PC-9 (cell line): ENCODE measurements around the gene GPC5. TPM values are rescaled to one million over a fixed set of nuclear protein-coding genes. Genes with fewer than 3 reads are reported as not detected.
"Not testable (repeated sequence)": the region's sequence is repeated elsewhere in the genome, so short reads cannot be mapped to it uniquely, and the experiment has no call there.

Experiments used
- BruUV-seq: library from RNA; stranded (reverse); fragments of 400-500 nt; replicated peaks from 2 replicates; lab custom pipeline; 2021; lab: Mats Ljungman, UMichigan
- CTCF ChIA-PET: fragments of 300-600 bp; sonication (Branson Sonifier 250); formaldehyde crosslinking; loops from one replicate; lab custom pipeline; 2022; ENCODE audit warnings: antibody characterized with exemption; lab: Charles Lee
- POLR2A ChIA-PET: fragments of 300-600 bp; sonication (Branson Sonifier 250); formaldehyde crosslinking; loops from one replicate; lab custom pipeline; 2022; ENCODE audit warnings: antibody characterized with exemption; ENCODE audit not compliant: unreplicated experiment; lab: Charles Lee
- DNase-seq, 2 experiments: peaks; one replicate each; pipeline versions ENCODE4 v3.0.0 to v3.0.0-alpha.2; 2015 to 2022; ENCODE audit warnings: mixed read lengths in 1 of 2
- H2AFZ ChIP-seq: fragments of 200-600 bp; sonication (generic); 2 replicates; pipeline ENCODE4 v1.8.1; 2017; ENCODE audit warnings: antibody characterized with exemption
- H3F3A ChIP-seq: fragments of 200-600 bp; sonication (generic); 2 replicates; pipeline ENCODE4 v1.8.1; 2017; ENCODE audit warnings: antibody characterized with exemption, mild to moderate bottlenecking, low read depth; ENCODE audit not compliant: insufficient read depth
- H3K27ac ChIP-seq: fragments of 200-600 bp; sonication (generic); 2 replicates; pipeline ENCODE4 v1.6.1; 2016; ENCODE audit warnings: mixed run types
- H3K27me3 ChIP-seq: fragments of 200-600 bp; sonication (generic); 2 replicates; pipeline ENCODE4 v1.6.1; 2016; ENCODE audit warnings: low read depth, mixed run types; ENCODE audit not compliant: insufficient read depth
- H3K36me3 ChIP-seq: fragments of 200-600 bp; sonication (generic); 2 replicates; pipeline ENCODE4 v1.6.1; 2016; ENCODE audit warnings: low read depth, mixed run types
- H3K4me1 ChIP-seq: fragments of 200-600 bp; sonication (generic); replicated peaks from 2 replicates; pipeline ENCODE4 v1.6.1; 2016; ENCODE audit warnings: mixed run types; ENCODE audit not compliant: insufficient read depth
- H3K4me2 ChIP-seq: fragments of 200-600 bp; sonication (generic); 2 replicates; pipeline ENCODE4 v1.6.1; 2017; ENCODE audit warnings: mixed run types
- H3K4me3 ChIP-seq: fragments of 200-600 bp; sonication (generic); 2 replicates; pipeline ENCODE4 v1.6.1; 2016; ENCODE audit warnings: mixed run types
- H3K79me2 ChIP-seq: fragments of 200-600 bp; sonication (generic); 2 replicates; pipeline ENCODE4 v1.6.1; 2017; ENCODE audit warnings: low read depth, mixed run types
- H3K9me2 ChIP-seq: fragments of 200-600 bp; sonication (generic); 2 replicates; pipeline ENCODE4 v1.8.1; 2017; ENCODE audit warnings: mild to moderate bottlenecking; ENCODE audit not compliant: insufficient read depth
- H3K9me3 ChIP-seq: fragments of 200-600 bp; sonication (generic); 2 replicates; pipeline ENCODE4 v1.8.1; 2016; ENCODE audit warnings: low read depth; ENCODE audit not compliant: insufficient read depth
- H4K20me1 ChIP-seq: fragments of 200-600 bp; sonication (generic); 2 replicates; pipeline ENCODE4 v1.8.1; 2017; ENCODE audit not compliant: insufficient read depth
- CTCF ChIP-seq: fragments of 200-600 bp; sonication (generic); conservative IDR thresholded peaks from 2 replicates; pipeline ENCODE4 v1.6.1; 2017; ENCODE audit warnings: mixed run types, antibody characterized with exemption, mild to moderate bottlenecking, moderate library complexity
- EZH2 ChIP-seq: fragments of 200-600 bp; sonication (generic); IDR thresholded peaks from 2 replicates; pipeline ENCODE4 v1.8.0; 2017; ENCODE audit warnings: antibody characterized with exemption, low read depth
- intact Hi-C: fragments of 100-400 bp; cut with micrococcal nuclease; formaldehyde crosslinking; loops from one replicate; pipeline ENCODE4 v1.10.0; 2022; ENCODE audit not compliant: unreplicated experiment
- total RNA-seq: library from RNA; stranded (reverse); gene quantifications from 2 replicates; pipeline ENCODE4 v1.2.3, GENCODE V29; 2021

The GPC5 gene
- total RNA-seq, 1 experiment from 2014 or later = not detected

DNA sequence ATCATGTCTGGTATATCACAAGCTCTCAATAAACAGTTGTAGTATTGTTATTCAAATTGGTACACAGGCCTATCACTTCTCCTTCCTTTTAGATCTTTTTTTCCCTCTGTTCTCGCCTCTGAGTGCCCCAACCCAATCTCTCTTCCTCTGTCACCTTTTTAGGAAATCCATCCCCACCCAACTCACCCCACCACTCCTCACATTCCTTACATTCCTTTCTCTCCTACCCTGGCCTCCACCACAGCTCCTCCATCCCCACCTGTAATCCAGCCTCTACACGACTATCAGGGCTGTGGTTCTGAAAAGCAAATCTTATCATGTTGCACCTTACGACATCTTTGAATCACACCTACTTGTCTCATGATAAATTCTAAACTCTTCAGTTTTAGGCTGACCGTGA, 1282.8 kb downstream of the GPC5 start:
- H3K9me3 ChIP-seq = no peaks in the 10 kb centered on the region
- intact Hi-C loops = no loop called here
- no peak for TF ChIP-seq CTCF
- no peak for TF ChIP-seq EZH2

DNA sequence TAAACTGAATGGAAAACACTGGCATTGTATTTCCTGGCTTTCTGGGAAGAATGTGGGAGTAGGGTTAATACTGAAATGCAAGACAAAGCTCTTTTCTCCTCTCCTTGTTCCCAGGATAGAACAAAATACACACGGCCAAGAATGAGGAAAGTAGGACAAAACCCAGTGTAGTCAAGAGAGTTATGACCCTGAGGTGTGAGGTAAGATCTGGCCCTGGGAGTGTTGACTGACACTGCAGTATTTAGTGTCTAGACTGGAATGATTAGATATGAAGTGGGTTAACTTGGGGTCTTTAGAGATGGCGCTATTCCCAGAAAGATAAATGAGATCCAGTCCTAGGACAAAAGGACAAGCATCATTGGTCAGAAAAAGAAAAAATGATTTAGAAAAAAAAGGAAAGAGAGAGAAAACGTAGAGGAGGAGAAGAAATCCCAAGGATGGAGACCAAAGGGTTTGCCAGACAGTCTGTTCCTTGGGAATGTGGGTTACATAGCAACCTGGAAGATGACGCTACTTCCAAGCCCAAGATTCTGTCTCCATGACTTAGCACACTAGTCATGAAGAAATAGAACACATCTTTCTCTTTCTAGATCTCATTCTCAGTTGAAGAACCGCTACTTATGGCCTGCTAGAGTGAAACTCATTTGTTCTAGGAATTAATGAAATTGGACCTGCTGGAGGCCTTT, 1284.6 kb downstream of the GPC5 start:
- no peaks in the 10 kb centered on the region for H3K36me3 ChIP-seq
- no peak overlapping the region for H2AFZ ChIP-seq
- no peaks in the 10 kb centered on the region for H3F3A ChIP-seq
- no peaks in the 10 kb centered on the region for H3K79me2 ChIP-seq
- ChIA-PET POLR2A (no interaction called here), CTCF (no interaction called here)
- H3K27ac ChIP-seq = no peak overlapping the region
- no TSS peak for BruUV-seq
- no peaks in the 10 kb centered on the region for H4K20me1 ChIP-seq
- no peaks in the 10 kb centered on the region for H3K9me3 ChIP-seq
- H3K27me3 ChIP-seq = no peaks in the 10 kb centered on the region
- no peak for DNase-seq
- no peak overlapping the region for H3K4me3 ChIP-seq
- no peaks in the 10 kb centered on the region for H3K9me2 ChIP-seq
- H3K4me2 ChIP-seq = no peak overlapping the region
- intact Hi-C loops = no loop called here
- H3K4me1 ChIP-seq = no peaks in the 10 kb centered on the region
- TF ChIP-seq CTCF (no peak), EZH2 (no peak)

More for the DNA sequence above, 1282.8 kb downstream of the GPC5 start:
- Histone ChIP-seq H3K27ac (no peak overlapping the region), H3K27me3 (no peaks in the 10 kb centered on the region), H2AFZ (no peak overlapping the region; the same call in 1 of the 2 replicates), H3K36me3 (no peaks in the 10 kb centered on the region), H3K4me3 (no peak overlapping the region), H3K4me1 (no peaks in the 10 kb centered on the region), H3K79me2 (no peaks in the 10 kb centered on the region), H3F3A (no peaks in the 10 kb centered on the region), H3K4me2 (no peak overlapping the region), H4K20me1 (no peaks in the 10 kb centered on the region), H3K9me2 (no peaks in the 10 kb centered on the region)
- ChIA-PET POLR2A (no interaction called here), CTCF (no interaction called here)
- BruUV-seq = no TSS peak
- no peak for DNase-seq

GRCh38 chr13:92694047-92694446, 1295.6 kb downstream of the GPC5 start:
- TF ChIP-seq EZH2 (no peak), CTCF (no peak)
- no peaks in the 10 kb centered on the region for H3F3A ChIP-seq
- H3K4me2 ChIP-seq = no peak overlapping the region
- intact Hi-C loops = no loop called here
- no peaks in the 10 kb centered on the region for H3K4me1 ChIP-seq
- BruUV-seq = no TSS peak
- no peaks in the 10 kb centered on the region for H3K36me3 ChIP-seq
- H4K20me1 ChIP-seq = no peaks in the 10 kb centered on the region
- H2AFZ ChIP-seq = no peak overlapping the region
- no peaks in the 10 kb centered on the region for H3K9me3 ChIP-seq
- POLR2A ChIA-PET = no interaction called here
- no peaks in the 10 kb centered on the region for H3K27me3 ChIP-seq
- H3K9me2 ChIP-seq = no peaks in the 10 kb centered on the region
- H3K79me2 ChIP-seq = no peaks in the 10 kb centered on the region
- no peak overlapping the region for H3K27ac ChIP-seq
- DNase-seq = no peak
- no peak overlapping the region for H3K4me3 ChIP-seq
- CTCF ChIA-PET = no interaction called here

DNA sequence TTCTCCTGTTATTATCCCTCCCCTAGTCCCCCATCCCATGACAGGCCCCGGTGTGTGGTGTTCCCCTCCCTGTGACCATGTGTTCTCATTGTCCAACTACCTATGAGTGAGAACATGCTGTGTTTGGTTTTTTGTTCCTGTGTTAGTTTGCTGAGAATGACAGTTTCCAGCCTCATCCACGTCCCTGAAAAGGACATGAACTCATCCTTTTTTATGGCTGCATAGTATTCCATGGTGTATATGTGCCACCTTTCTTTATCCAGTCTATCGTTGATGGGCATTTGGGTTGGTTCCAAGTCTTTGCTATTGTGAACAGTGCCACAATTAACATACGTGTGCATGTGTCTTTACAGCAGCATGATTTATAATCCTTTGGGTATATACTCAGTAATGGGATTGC, 1297.4 kb downstream of the GPC5 start:
- H3K4me1 ChIP-seq, BruUV-seq, POLR2A ChIA-PET, H3K4me2 ChIP-seq, H3K36me3 ChIP-seq, H3F3A ChIP-seq, H3K9me3 ChIP-seq, H2AFZ ChIP-seq, H3K79me2 ChIP-seq, CTCF ChIA-PET, intact Hi-C loops, H4K20me1 ChIP-seq, H3K27ac ChIP-seq, H3K27me3 ChIP-seq, H3K9me2 ChIP-seq, H3K4me3 ChIP-seq, DNase-seq: not testable (repeated sequence)
